HG03159 (cell line): ENCODE measurements around the gene RNF212.

Experiments
- ATAC-seq: cut with Tn5 transposase; IDR thresholded peaks from one replicate; pipeline ENCODE4 v1.9.1; 2021; ENCODE audit warnings: mild to moderate bottlenecking, moderate library complexity; ENCODE audit not compliant: unreplicated experiment

RNF212 gene

DNA sequence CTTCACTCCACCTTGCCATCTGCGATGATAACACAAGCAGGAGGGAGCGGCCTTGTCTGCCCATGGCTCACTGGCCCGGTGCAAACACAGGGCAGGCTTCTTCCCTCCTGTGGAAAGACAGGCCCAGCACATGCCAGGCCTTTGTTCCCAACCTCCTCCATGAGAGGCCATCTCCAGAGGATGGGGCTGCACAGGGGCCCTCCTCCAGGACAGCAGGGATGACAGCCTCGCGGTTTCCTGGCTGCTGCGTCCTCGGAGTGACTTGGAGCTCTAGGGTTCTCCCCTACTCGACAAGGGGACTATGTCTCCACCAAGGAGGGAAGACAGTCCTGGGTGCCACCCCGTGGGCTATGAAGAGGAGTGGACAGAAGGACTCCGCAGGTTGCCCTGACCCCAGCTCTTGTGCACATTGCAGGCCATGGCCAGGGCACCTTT, 21.8 kb downstream of the RNF212 start:
- no peak for ATAC-seq

DNA sequence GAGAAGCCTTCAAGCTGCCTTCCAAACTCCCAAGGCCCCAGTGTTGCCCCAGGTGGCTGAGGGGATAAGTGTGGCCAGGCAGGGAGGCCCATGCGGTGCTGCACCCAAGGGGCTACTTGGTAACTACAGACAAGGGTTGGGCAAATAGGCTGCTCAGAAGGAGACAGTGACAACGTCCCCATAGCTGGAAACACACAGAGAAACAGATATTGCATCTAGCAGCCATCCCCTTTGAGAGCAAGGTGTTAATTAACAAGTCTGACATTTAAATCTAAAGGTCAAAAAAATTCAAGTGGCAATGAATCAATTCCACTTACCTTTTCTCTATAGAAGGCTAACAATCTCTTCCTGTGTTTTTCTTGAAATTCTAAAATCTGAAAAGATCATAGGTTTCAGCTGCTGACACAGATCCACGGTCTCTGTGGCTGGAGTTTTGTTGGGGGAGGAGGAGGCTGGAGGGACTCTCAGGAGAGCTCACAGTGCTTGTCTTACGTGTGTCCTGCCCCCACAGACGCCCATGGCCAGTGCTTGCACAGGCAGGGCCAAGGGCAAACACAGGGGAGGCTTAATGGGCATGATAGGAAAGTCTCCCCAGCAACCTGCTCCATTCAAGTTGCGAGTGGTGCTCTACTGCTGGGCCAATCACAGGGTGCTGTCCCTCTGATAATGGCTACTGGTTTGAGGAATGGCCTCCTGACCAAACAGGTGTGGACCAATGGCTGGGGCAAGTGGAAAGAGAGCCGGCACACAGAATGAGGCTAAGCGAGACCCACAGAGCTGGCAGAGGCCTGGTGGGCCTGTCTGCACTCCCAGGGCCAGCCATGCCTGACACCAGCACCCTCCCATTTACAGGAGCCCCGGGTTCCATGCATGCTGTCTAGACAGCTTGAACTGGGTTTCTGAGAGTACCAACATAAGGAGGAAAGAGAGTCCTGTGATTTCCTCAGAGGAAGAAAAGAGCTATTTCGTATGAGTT, 22.6 kb downstream of the RNF212 start:
- no peak for ATAC-seq

DNA sequence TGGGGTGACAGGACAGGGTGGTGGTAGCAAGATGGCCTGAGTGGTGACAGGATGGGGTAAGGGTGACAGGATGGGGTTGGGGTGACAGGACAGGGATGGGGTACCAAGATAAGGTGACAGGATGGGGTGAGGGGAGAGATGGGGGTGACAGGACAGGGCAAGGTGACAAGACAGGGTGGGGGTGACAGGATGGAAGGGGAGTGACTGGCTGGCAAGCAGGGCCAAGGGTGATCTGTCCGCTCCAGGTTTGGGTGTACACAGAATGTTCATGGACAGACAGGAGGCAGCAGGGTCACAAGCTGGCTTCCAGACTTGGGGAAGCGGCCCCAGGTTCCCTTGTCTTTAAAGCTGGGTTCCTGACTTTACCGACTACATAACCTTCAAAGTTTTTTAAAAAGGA, 23.3 kb downstream of the RNF212 start:
- ATAC-seq: no peak

DNA sequence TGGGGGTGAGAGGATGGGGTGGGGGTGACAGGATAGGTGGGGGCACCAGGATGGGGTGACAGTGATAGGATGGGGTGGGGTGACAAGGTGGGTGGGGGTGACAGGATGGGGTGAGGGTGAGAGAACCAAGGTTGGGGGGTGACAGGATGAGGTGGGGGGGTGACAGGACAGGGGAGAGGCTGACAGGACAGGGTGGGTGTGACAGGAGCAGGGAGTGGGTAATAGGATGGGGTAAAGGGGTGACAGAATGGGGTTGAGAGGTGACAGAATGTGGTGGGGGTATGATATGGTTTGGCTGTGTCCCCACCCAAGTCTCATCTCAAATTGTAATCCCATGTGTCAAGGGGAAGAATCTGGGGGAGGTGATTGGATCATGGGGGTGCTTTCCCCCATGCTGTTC, 26.0 kb downstream of the RNF212 start:
- ATAC-seq: no peak

DNA sequence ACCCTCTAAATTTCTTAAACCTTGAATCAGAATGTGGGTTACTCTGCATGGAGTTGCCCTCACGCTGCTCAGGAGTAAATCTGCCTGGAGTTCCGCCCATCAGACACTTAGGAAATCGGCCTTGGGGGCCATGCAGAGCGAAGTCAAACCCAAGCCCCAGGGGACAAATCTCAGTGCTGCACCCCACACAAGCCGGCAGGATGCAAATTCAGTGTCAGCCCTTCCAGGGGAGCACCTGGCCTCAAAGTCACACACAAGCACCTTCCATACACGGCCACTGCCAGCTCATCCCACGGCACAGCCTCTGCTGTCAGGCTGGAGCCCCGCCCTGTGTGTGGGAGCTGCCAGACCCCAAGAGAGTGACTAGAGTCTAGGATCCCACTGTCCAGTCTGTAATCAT, 27.4 kb downstream of the RNF212 start:
- ATAC-seq: no peak

DNA sequence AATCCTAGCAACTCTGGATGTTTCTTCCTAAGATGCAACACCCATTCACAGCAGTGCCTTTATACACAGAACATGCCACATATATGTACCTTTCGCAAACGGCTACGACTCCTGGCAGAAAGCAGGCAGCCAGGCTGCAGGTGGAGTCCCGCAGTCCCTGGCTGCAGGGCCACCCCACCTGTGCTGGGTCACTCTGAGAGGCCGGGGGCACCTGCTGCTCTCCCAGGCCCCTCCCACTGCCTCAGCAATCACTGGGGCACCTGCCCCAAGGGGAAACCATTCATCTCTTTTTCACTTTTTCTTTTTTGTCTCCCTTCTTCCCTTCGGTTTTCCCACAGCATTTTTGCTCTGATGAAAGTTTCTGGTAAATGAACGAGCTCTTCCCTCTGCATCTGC, 28.0 kb downstream of the RNF212 start:
- ATAC-seq: no peak

DNA sequence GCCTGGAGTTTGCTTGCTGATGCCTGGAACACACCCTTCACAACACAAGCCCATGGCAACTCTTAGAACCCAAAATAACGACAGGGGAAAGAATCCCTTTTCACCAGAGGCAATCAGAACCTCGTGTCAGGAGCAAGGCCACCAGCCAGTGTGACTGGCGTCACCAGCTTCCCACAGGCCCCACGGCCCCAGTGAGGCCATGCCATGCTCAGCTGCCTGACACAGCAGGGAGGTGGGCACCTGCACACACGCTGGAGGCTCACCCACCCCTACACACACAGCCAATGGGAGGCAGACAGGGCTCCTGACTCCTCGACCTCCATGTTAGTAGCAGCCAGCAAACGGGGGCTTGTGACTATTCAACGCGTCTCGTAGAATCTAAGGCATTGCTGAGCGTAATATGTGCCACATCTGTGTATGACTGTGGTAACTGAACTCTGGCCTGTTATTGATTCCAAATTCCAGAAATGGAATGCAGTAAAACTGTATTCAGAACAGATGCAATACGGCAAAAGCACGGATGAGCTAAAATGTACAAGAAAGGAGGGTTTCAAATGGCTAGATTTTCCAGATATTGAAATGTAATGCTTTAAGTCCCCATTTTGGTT, 28.5 kb downstream of the RNF212 start:
- no peak for ATAC-seq

DNA sequence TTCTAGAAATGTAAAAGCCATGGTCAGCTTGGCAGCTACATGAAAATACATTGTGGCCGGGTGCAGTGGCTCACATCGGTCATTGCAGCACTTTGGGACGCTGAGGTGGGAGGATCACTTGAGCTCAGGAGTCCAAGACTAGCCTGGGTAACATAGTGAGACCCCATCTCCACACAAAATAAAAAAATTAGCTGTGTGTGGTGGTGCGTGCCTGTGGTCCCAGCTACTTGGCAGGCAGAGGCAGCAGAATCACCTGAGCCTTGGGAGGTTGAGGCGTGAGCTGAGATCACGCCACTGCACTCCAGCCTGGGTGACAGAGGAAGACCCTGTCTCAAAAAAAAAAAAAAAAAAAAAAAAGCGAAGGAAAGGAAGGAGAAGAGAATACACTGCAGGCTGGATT, 29.0 kb downstream of the RNF212 start:
- no peak for ATAC-seq

DNA sequence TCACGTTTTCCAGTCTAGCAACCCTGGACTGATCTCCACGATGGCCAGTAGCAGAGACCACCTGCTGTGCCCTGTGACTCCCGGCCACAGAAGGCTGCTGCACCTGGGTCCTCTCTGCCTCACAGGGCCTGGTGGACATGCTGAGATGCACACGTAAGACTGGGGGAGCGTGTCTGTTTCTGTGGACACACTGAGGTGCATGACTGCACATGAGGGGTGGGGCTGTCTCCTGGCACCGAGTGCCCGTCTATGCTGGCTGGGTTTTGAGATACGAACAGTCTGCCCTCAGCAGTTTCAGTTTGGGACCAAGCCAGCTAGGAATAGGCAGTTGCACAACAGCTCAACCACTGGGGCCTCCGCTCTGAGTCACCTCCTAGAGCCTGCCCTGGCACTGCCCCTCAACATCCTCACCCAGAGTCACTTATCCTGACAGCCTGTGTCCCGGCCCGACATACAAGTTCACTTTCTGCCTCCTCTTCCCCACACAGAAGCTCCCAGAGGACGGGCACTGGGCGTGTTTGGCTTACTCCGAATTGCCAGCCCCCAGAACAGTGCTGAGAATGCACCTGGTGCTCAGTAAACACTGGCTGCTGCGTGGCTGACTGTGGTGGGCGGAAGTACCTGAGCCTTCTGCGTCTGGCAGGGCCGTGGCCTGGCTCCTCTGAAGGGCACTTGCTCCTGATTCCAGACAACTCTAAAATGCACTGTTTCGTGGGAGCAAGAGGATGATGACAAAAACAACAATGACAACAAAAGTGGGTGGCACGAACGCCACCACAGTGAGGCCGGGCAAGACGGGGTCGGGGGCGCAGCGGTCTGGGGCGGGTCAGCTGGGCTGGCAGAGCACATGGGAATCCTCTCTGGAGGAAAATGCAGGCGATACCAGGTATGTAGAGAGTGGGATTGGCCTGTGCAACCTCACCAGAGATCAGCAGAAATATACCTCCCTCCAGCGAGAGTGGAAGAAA, 30.9 kb downstream of the RNF212 start:
- no peak for ATAC-seq

DNA sequence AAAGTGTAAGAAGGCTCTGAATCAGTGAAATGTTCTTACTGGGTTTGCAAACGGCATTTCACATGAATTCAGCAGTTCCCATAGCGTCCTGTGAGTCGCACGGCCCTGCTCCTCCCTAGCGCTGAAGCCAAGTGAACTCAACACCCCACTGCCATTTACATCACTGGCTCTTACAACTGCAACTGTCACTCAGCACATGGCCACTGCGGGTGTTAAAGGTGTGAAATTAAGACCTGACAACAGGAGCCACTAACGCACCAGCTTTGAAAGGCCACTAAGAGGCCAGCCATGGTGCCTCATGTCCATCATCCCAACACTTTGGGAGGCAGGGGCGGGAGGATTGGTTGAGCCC, 31.7 kb downstream of the RNF212 start:
- ATAC-seq: no peak

DNA sequence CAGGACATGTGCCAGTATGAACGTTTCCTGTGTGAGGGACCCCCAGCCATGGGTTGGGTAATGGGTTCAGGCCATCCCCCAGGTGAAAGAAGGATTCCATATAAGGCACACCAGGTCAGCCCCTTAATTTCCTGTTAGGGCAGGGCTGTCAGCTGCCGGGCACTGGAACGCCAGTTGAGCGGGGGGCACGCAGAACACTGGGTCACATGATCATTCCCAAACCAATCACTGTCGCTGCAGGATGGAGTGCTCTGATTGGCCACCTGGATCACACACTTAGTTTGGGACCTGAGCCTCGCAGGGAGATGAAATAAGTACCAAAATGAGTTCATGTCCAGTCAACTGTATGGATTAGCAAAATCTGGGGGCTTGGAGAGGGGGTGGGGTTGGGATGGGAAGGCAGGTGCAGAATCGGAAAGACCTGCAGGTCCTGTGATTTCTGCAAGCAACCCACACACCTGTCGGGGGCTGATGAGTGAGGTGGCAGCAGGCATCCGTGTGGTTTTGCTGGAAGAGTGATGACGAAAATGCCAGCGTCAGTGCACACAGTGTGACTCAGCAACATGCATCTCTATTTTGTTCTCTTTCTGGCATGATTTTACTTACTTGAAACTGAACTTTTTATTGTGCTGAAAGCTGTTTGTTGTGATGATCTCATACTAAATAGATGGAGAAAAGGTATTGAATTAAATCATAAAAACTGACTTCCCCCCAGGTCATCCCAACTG, 32.2 kb downstream of the RNF212 start:
- no peak for ATAC-seq

DNA sequence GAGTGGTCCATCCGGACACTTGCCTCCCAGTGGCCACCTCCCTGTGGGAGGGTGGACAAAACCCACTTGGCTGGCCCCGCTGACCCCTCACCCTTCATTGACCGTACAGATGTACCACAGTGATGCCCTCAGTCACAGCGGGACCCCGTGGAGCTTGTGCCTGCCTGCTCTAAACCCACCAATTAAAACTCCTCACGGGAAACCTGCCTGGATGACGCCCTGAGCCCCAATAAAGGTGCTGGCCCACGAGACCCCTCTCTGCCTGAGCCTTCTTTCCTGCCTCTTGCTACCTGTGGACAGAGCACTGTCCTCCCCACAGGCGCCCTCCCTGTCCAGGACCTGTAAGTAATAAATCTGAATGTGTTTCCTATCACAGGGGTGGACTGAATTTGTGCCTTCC, 32.9 kb downstream of the RNF212 start:
- no peak for ATAC-seq

DNA sequence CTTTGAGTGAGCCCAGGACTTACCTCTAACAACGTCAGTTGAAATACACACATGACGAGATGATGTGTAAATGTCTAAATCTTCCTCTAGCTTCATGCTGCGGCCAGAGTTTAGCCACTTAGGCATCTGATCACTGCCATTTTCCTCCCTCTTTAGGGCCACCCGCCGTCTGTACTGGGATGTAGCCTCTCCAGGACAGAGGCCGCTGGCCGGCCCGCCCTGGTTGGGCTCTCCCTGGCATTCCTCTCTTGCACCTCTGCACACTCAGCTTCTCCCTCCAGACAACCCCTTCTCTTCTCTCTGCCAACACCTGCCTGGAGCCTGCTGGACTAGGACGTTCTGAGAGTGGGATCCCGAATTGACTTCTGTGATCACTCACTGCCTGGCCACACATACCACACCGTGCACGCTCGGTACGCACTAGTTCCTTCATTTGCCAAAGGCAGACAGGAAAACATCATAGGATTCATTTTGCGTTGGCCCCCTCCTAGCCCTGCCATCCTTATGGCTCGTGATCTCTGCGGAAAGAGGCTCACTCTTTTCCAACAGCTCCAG, 33.6 kb downstream of the RNF212 start:
- ATAC-seq: no peak

DNA sequence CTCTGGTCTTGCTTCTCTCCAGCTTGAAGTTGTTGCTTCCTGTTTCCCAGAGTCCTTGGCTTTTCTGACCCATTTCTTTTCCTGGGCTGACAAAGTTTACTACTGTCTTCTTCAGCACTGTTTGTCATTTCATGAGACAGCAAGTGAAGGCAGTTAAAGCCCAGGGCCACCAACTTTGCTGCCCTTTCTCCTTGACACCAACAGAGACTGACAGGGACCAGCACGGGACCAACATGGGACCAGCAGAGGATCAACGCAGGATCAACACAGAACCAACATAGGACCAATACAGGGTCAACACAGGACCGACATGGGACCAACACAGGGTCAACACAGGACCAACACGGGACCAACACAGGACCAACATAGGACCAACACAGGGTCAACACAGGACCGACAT, 34.9 kb downstream of the RNF212 start:
- no peak for ATAC-seq

DNA sequence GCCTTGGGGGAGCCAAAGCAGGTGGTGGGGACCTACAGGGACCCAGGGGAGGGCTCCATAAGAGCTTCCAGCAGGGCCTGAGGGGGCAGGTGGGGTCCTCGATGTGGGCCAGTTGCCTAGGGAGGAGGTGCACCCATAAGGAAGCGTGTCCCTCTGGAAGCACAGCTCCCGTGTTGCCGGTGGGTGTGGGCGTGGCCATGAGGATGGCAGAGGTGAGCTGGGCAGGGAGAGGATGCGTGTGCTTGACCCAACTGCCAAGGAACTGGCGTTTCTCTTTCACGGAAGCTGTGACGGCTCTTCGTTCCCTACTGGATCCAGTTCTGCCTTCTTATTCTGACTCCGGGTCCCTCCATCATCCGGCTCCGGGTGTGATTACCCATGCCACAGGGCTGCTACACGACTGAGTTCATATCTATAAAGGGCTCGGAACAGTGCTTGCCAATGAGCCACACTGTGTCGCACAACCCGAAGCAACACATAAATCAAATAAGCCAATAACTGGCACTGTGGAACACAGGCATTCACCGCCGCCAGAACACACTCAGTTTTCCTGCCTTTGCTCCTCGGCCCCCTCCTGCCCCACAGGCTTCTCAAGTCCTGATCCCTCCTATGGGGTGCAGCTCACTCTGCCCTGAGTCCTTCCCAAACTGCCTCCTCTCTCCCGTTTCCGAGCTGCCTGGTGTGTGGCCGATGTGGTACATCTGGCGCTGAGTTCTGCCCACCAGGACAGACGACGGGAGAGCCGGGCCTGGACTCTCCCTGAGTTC, 35.5 kb downstream of the RNF212 start:
- no peak for ATAC-seq

DNA sequence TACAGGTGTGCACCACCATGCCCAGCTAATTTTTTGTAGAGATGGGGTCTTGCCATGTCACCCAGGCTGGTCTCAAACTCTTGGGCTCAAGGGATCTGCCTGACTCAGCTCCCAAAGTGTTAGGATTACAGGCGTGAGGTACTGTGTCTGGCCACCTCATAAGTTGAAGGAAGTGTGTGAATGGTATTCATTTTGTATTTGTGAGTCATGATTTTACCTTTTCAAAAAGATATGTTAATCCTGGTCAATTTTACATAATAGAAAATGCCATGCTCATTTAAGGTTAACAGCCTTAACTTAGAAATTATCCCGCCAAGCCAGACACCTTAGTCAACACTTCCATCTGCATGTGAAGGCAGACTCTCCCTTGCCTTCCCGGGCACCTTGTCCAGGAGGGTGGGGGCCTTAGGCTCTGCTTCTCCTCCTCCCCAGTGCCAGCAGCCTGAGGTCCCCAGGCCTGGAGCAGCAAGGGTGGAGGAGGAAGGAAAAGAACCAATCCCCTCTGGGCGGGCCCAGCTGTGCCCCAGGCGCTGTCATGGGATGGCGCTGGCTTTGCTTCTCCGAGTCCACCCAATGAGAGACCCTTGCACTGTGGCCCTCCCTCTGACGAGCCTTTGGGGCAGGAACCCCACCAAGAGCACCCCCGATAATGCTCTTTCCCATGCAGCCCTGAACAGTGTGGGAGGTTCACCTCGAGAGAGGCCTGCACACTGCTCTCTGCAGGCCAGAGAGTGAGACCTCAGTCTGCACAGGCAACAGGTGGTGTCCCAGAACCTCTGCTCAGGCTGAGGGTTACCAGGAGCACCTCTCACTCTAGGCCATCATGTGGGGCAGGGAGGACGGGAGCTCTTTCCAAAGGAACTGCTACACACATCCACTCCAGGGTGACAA, 37.3 kb downstream of the RNF212 start:
- ATAC-seq: no peak

DNA sequence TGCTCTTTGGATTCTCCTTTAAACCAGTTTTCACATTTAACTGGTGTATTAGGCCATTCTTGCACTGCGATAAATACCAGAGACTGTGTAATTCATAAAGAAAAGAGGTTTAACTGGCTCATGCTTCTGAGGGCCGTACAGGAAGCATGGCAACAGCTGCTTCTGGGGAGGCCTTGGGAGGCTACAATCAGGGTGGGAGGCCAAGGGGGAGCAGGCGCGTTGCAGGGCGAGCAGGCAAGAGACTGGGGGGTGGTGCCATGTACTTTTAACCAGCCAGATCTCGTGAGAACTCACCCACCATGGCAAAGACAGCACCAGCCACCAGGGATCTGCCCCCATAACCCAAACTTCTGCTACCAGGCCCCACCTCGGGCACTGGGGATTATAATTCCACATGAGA, 38.1 kb downstream of the RNF212 start:
- ATAC-seq: no peak

DNA sequence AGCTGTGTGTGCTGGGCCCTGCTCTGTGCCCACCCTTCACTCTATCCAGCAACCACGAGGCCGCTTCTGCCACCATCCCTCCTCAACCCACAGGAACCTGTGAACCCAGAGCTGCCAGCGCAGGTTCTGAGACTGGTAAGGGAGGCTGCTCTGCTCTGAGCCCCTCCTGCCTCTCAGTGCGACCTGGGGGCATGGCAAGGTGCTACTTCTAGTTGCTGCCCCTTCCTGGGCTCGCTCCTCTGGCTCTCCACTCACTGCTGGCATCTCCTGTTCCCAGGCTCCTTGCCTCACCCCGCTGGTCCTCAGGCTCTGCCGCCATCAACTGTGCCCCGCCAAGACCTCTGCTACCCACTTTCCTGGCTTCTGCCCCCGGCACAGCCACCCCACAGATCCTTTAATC, 39.3 kb downstream of the RNF212 start:
- ATAC-seq: no peak
